HG03066 (cell line): ENCODE data around the gene NBPF1.
"Not testable (repeated sequence)": the region's sequence is repeated elsewhere in the genome, so short reads cannot be mapped to it uniquely, and the experiment has no call there.

Source experiments
- ATAC-seq: cut with Tn5 transposase; IDR thresholded peaks from one replicate; pipeline ENCODE4 v1.9.1; 2021; ENCODE audit warnings: low read depth; ENCODE audit not compliant: unreplicated experiment

NBPF1 gene

GRCh38 chr1:16623812-16624719 is 10.7 kb upstream of the NBPF1 start:
- ATAC-seq: not testable (repeated sequence)

- ATAC-seq: not testable (repeated sequence)
Observed at GRCh38 chr1:16623337-16623736, 10.0 kb upstream of the NBPF1 start.

GRCh38 chr1:16621681-16622315 is 8.4 kb upstream of the NBPF1 start:
- not testable (repeated sequence) for ATAC-seq

GRCh38 chr1:16621300-16621658 is 7.9 kb upstream of the NBPF1 start:
- no peak for ATAC-seq

- not testable (repeated sequence) for ATAC-seq
Observed at GRCh38 chr1:16619803-16620501, 6.6 kb upstream of the NBPF1 start.

GRCh38 chr1:16618719-16619118 is 5.4 kb upstream of the NBPF1 start:
- no peak for ATAC-seq

- no peak for ATAC-seq
Observed at GRCh38 chr1:16617778-16618580, 4.6 kb upstream of the NBPF1 start.

GRCh38 chr1:16617114-16617631 is 3.8 kb upstream of the NBPF1 start:
- no peak for ATAC-seq

GRCh38 chr1:16615253-16616252 is 2.2 kb upstream of the NBPF1 start:
- ATAC-seq: no peak

- no peak for ATAC-seq
Observed at GRCh38 chr1:16614361-16615252, 1.2 kb upstream of the NBPF1 start.

GRCh38 chr1:16612332-16613172 is 812 bp downstream of the NBPF1 start:
- peak; percentile 2 for ATAC-seq

- not testable (repeated sequence) for ATAC-seq
Observed at GRCh38 chr1:16611981-16612331, 1.4 kb downstream of the NBPF1 start.

GRCh38 chr1:16611164-16611563 is 2.2 kb downstream of the NBPF1 start:
- not testable (repeated sequence) for ATAC-seq

- ATAC-seq: not testable (repeated sequence)
Observed at GRCh38 chr1:16610553-16610952, 2.8 kb downstream of the NBPF1 start.

- ATAC-seq: not testable (repeated sequence)
Observed at GRCh38 chr1:16609761-16610160, 3.6 kb downstream of the NBPF1 start.

- ATAC-seq: no peak
Observed at GRCh38 chr1:16608838-16609560, 4.4 kb downstream of the NBPF1 start.
